ENCODE measurements around the gene DDOST.

The DDOST gene

DNA sequence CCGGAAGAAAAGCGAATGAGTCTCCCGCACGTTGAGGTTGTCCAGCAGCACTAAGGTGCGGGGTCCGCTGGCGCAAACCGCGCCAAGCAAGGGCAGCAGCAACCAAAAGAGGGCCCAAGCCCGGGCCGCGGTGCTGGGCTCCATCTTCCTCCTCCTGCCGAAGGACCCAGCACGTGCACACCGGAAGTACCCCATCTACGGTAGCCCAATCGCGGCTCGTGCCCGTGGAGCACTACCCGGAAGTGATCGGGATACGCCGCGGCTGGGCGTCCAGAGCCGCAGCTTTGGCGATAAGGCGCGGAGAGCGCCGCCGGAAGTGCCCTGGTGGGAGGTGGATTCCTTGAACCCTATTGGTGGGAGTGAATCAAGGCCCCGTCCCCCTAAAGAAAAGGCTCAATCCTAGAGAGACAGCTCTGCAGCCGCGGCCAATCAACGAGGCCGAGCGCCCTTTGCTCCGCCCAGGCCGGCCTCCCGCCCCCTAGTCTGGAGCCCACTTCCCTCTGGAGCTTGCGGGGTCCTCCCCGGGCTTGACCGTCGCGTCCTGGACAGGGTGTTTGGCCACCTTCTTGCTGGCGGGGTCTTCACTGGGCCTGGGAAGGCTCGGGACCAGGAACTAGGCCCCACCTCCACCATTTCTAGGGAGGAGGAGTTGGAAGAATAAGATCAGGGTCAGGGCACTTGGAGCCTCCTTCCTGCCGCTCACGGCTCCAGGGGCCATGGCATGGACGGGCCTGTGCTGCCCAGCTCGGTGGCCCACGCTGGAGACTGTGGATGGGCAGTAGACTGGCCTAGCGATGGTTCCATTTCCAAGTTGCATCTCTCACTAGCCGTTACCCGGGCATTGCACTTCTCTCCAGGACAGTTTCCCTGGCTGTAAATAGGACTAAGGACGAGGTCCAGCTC, at the start of gene DDOST:
TSS of gene DDOST (minus strand) at position 163 of the 903 bp plus-strand sequence. CDS start at position 144, 19 bp downstream.
- peak; percentile 97 for DNase-seq

GRCh38 chr1:20710469-20711284, 49.5 kb upstream of the DDOST start:
- DNase-seq = no peak

GRCh38 chr1:20709868-20710267, 48.7 kb upstream of the DDOST start:
- DNase-seq = no peak

DNA sequence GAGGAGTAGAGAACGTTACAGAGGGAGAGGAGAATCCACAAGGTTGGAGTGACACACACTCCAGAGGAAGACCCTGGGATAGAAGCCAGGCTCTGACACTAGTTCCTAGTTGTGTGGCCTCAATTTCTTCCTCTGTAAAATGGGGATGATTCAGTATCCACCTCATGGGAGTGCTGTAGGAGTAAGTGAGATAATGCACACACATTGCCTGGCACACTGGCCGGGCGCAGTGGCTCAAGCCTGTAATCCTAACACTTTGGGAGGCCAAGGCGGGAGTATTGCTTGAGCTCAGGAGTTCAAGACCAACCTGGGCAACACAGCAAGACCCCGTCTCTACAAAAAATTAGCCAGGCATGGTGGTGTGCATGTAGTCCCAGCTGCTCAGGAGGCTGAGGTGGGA, 47.7 kb upstream of the DDOST start:
- no peak for DNase-seq

- DNase-seq = no peak
These were observed 46.9 kb upstream of the DDOST start for GRCh38 chr1:20708057-20708456.

DNA sequence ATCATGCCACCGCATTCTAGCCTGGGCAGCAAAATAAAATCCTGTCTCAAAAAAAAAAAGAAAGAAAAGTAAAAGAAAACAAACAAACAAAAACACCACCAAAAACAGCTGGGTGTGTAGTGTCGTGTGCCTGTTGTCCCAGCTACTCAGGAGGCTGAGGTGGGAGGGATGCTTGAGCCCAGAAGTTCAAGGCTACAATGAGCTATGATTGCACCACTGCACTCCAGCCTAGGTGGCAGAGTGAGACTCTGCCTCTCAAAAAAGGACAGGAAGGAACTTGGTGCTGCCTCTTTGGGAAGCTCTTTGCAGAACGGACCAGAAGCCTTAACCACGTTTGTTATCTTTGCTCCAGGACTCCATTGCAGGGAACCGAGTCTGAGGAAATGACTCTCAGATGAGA, 45.7 kb upstream of the DDOST start:
- no peak for DNase-seq

- no peak for DNase-seq
These were observed 44.1 kb upstream of the DDOST start for GRCh38 chr1:20705203-20705755.

DNA sequence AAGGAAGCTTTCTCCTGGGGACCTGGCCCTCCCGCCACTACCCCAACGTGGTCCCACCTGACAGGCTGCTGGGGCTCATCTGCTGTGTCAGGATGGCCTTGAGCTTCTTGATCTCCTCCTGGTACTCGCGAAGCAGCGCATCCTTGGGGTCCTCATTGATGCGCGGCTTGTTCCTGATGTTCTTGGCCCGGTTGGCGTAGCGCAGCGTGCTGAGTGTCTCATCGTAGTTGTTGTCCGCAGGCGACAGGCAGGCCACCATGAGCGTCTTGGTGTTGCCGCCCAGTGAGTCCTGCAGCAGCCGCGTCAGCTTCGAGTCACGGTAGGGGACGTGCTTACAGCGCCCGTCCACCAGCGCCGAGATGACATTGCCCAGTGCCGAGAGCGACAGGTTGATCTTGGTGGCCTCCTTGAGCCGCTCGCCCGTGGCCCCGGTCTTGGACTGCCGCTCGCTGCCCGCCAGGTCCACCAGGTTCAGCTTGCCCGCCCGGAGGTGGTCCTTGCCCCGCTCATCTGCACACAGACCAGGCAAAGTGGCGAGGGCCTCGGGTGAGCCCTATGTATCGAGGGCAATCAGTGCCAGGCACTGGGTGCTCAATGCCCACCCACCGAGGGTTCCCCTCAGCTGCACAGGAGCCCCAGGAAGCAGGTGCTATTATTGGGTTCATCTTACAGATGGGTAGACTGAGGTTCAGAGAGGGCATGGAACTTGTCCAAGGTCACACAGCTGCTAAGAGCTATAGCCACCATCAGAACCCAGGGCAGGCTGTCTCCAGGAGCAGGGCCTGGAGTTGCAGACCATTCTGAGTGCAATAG, 43.4 kb upstream of the DDOST start:
- no peak for DNase-seq

GRCh38 chr1:20703124-20703756, 42.1 kb upstream of the DDOST start:
- DNase-seq = no peak

DNA sequence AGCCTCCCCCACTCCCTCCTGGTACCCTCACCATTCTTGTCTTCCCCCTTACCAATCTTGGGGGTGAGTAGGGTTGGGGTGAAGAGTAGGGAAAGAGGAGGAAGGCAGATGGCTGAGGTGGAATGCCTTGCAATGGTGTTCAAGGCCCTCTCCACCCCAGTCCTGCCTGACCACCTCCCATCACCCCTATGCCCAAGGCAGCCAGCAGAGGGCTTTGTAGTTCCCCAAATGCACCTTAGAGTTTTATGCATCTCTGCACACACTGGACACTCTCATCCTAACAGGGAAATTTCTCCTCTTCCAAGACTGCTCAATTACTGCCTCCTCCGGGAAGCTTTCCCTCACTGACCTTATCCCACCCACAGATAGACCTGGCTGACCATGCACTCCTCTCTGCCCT, 41.2 kb upstream of the DDOST start:
- no peak for DNase-seq

GRCh38 chr1:20701847-20702246, 40.7 kb upstream of the DDOST start:
- no peak for DNase-seq

DNA sequence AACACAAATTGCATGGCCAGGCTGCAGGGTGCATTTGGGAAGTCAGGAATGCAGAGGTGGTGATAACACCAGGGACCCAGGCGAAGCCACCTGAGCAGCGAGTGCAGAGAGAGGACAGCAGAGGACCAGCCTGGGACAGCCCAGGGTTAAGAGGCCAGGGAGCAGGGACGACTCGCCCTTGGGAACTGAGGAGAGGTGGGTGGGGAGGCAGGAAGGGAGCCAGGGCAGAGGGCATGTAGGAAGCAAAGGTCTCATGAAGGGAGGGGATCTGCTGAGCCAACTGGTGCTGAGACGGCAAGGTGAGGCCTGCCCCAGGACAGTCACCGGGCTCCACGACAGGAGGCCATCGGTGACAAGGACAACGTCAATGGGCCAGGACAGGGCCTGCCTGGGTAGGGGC, 40.3 kb upstream of the DDOST start:
- DNase-seq = no peak

GRCh38 chr1:20700636-20701215, 39.6 kb upstream of the DDOST start:
- no peak for DNase-seq

DNA sequence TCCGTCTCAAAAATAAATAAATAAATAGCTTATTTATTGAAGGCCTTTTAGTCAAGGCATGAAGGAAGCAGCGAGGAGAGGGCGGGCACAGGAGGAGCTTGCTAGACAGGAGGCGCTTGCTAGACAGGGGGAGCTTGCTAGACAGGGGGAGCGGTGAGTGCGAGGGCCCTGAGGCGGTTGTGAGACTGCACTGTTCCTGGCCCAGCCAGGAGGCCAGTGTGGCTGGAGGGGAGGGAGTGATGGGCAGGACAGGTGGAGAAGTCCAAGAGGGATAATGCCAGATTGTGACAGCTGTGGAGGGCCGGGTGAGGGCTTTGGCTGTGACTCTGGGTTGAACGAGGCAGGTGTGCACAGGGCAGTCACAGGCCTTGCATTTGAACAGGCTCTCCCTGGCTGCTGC, 38.4 kb upstream of the DDOST start:
- no peak for DNase-seq

GRCh38 chr1:20698195-20698910, 37.2 kb upstream of the DDOST start:
- DNase-seq = no peak

DNA sequence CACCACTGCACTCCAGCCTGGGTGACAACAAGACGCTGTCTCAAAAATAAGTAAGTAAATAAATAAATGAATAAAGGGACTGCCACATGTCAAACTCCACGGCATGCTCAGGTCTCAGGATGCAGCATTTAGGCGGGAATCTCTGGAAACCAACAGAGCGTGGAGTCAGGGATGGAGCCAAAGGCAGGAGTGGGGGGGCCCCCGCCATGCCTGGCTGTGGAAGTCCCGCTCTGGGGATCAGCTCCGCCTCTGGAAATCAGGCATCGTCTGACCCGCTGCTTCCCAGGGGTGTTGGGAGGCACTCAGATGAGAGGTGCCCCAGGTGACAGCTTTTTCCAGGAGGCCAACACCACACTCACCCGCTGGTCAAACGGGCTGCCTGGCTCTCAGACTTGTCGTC, 36.4 kb upstream of the DDOST start:
- DNase-seq = no peak

- peak; percentile 35 for DNase-seq
These were observed 35.5 kb upstream of the DDOST start for GRCh38 chr1:20696397-20697333.

DNA sequence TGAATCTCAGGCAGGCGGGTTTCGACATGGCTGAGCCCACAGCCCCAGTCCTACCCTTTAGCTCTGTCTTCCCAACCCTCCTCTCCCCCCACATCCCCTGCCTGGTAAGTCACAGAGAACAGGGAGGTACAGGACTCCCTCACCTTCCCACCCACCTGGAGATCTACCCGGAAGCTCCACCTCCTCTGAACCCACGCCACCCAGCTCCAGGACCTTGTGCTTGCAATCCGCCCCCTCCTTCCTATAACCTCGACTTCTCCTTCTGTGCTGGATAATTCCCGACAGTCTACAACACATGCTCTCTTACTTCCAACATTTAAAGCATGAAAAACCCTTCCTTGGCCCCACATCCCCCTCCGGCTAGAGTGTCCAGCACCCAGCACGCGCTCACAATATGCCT, 34.3 kb upstream of the DDOST start:
- DNase-seq = no peak

- no peak for DNase-seq
These were observed 32.5 kb upstream of the DDOST start for GRCh38 chr1:20693623-20694022.

- no peak for DNase-seq
These were observed 30.7 kb upstream of the DDOST start for GRCh38 chr1:20691872-20692271.
